Central memory CD8-positive, alpha-beta T cell (primary cell): ENCODE measurements around the gene CDH23.

ENCODE experiments used
- ATAC-seq: fragments of 150-1000 bp; cut with Tn5 transposase; replicated peaks from 2 replicates; pipeline ENCODE4 v1.10.0; 2022; ENCODE audit warnings: mild to moderate bottlenecking, moderate FRiP score, moderate number of reproducible peaks; ENCODE audit not compliant: poor library complexity, severe bottlenecking; ENCODE audit errors: extremely low read depth
- DNase-seq, 2 donors: peaks; one replicate each; pipeline ENCODE4 v3.0.0; 2021; ENCODE audit warnings: low spot score in 2 of 2
- H3K27ac Mint-ChIP-seq: one replicate; pipeline ENCODE4 v1.8.0; 2022; ENCODE audit warnings: low read depth, mild to moderate bottlenecking, moderate library complexity, mixed read lengths
- H3K27me3 Mint-ChIP-seq: one replicate; pipeline ENCODE4 v1.8.0; 2022; ENCODE audit warnings: mixed read lengths
- H3K36me3 Mint-ChIP-seq: one replicate; pipeline ENCODE4 v1.8.0; 2022; ENCODE audit warnings: mild to moderate bottlenecking, moderate library complexity, mixed read lengths; ENCODE audit not compliant: insufficient read depth
- H3K4me1 Mint-ChIP-seq: one replicate; pipeline ENCODE4 v1.8.0; 2022; ENCODE audit warnings: mixed read lengths
- H3K4me3 Mint-ChIP-seq: one replicate; pipeline ENCODE4 v1.8.0; 2022; ENCODE audit warnings: mild to moderate bottlenecking, moderate library complexity, mixed read lengths
- H3K9me3 Mint-ChIP-seq: one replicate; pipeline ENCODE4 v1.8.0; 2022; ENCODE audit warnings: mixed read lengths

CDH23 gene

DNA sequence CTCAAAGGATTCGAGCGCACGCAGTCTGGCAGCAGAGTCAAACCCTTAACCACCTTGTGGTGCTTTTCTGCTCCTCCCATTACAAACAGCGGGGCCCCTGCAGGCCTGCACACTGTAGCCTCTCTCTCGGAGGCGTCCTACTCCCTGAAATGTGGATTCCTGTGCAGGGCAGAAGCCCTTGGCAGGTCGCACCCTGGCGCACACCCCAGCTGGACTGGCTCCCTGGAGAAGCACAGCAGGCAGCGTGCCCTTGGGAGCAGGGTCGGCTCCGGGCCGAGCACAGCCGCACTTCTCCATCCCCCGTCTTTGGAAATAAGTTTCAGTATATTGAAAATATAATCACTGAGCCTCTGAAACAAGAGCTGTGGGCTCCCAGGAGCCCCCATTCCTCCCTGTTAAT lies 178.7 kb downstream of the CDH23 start:
- DNase-seq (no peak), ATAC-seq (no peak)
- no peaks in the 10 kb centered on the region for H3K9me3 Mint-ChIP-seq
- peaks cover 2% of the 10 kb centered on the region for H3K36me3 Mint-ChIP-seq
- H3K4me3 Mint-ChIP-seq: no peak overlapping the region
- H3K27ac Mint-ChIP-seq: no peak overlapping the region
- peaks cover 23% of the 10 kb centered on the region for H3K27me3 Mint-ChIP-seq
- H3K4me1 Mint-ChIP-seq: no peaks in the 10 kb centered on the region

DNA sequence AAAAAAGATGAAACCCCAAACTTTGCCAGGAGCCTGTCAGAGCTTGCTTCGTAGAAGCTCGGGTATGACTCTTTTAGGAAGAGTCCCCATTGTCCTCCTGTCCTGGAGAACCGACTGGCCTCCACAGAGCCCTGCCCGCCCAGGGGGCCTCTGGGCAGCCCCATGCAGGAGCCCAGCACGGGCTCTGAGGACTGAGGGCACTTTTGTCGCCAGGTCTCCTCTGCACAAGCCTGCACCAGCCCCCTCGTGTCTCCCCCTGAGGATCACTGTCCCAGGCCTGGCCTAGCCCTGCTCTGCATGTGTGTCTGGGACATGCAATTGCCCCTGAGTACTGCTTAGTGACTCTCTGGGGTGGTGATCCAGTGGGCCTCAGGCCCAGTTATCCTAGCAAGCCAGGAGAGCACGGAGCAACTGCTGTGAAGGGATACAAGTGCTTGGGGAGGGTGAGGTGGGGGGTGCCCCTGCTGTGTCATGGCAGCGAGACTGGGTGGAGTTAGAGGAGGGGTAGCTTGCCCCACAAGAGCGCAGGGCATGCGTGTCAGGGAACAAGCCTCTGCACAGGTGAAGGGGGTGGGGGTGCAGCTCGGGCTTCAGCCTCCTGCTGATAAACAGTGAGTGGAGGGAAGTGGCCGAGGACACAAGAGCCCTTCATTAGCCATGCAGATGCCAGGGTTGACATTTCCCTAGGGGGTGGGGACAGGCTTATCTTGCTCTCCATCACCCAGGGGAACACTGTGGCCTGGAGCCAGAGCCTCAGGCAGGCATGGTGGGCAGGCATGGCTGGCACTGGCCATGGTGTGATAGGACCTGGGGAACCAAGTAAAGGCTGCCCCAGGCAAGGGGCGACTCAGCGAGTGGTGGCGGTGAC lies 179.4 kb downstream of the CDH23 start:
- no peak for DNase-seq
- no peaks in the 10 kb centered on the region for H3K4me1 Mint-ChIP-seq
- H3K27me3 Mint-ChIP-seq: peaks cover 23% of the 10 kb centered on the region
- no peak overlapping the region for H3K4me3 Mint-ChIP-seq
- no peak for ATAC-seq
- no peaks in the 10 kb centered on the region for H3K9me3 Mint-ChIP-seq
- H3K36me3 Mint-ChIP-seq: peaks cover 2% of the 10 kb centered on the region
- H3K27ac Mint-ChIP-seq: no peak overlapping the region

DNA sequence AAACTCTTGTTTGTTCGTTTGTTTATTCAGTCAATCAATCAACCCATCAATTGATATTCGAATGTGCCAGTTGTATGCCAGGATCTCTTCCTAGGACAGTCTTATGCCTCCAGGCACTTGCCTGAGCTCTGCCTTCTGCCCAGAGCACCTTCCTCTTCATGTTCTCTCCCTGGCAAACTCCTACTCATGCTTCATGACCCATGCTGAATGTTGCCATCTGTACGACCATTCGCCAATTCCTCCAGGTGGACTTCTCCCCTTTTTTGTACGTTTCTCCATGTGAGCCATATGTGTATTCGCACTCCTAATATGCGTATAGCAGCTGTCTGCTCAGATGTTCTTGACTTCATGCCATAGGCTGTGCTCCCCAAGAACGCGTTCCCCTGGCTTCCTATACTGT lies 180.1 kb downstream of the CDH23 start:
- Mint-ChIP-seq H3K4me3 (no peak overlapping the region), H3K27me3 (peaks cover 23% of the 10 kb centered on the region), H3K4me1 (no peaks in the 10 kb centered on the region), H3K27ac (no peak overlapping the region), H3K9me3 (no peaks in the 10 kb centered on the region), H3K36me3 (peaks cover 2% of the 10 kb centered on the region)
- DNase-seq (no peak), ATAC-seq (no peak)

DNA sequence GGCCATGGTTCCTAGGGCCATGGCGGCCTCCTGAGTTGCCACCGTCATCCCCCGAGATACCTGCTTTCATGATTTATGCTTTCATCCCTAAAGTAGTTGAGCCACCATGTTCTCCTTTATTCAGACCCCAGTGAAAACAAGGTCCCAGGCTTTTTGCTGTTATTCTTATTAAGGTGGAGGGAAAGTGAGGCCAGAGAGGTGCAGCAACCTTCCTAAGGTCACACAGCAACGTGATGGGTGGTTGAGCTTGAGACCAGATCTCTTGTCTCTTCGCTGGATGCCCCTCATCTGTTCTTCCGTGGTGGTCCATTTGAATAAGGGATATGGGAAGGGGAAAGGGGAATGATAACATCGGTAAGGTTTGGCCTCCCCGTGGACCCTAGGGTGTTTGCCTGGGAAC lies 180.6 kb downstream of the CDH23 start:
- no peak for DNase-seq
- no peak overlapping the region for H3K27ac Mint-ChIP-seq

DNA sequence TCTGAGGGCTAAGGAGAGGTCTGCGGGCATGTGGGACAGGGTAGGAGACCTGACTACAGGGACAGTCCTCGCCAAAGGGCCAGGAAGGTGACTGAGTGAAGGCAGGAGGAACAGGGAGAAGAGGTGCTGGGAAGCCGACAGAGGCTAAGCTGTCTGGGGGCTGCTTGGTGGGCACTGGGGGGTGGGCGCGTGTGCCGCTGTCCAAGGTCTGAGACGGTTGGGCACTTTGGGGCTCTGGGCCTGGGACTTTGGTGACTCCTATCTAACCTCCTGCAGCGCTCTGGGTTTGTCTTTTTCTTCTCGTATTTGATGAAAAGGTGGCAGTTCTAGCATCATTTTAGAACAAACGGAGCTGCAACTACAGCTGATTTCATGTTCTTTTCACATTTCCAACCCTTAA lies 181.3 kb downstream of the CDH23 start:
- ATAC-seq (no peak), DNase-seq (no peak)
- no peak overlapping the region for H3K27ac Mint-ChIP-seq
- H3K36me3 Mint-ChIP-seq: peaks cover 2% of the 10 kb centered on the region
- H3K27me3 Mint-ChIP-seq: peaks cover 34% of the 10 kb centered on the region
- no peaks in the 10 kb centered on the region for H3K9me3 Mint-ChIP-seq
- no peaks in the 10 kb centered on the region for H3K4me1 Mint-ChIP-seq
- no peak overlapping the region for H3K4me3 Mint-ChIP-seq

More for the DNA sequence above, 180.6 kb downstream of the CDH23 start:
- Mint-ChIP-seq H3K36me3 (peaks cover 2% of the 10 kb centered on the region), H3K27me3 (peaks cover 27% of the 10 kb centered on the region), H3K9me3 (no peaks in the 10 kb centered on the region), H3K4me1 (no peaks in the 10 kb centered on the region), H3K4me3 (no peak overlapping the region)
- ATAC-seq: no peak

DNA sequence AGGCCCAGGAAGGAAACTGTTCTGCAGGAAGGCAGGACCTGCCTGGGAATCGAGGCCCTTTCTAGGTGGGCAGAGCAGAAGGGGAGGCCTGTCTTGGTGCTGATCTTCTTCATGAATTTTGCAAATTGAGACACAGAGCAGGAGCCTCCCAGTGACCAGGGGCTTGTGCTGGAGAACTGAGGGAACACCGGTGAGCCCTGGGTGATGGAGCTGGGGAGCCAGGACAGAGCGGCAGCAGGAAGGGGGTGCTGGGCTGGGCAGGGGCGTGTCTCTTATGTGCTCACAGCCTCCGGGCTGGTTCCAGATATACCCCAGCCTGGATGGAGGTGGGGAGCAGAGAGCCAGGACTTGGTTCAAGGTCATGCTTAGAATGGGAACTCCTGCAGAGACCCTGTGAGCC lies 182.9 kb downstream of the CDH23 start:
- no peaks in the 10 kb centered on the region for H3K4me1 Mint-ChIP-seq
- ATAC-seq (no peak), DNase-seq (no peak)
- no peak overlapping the region for H3K4me3 Mint-ChIP-seq
- H3K36me3 Mint-ChIP-seq: peaks cover 2% of the 10 kb centered on the region
- no peak overlapping the region for H3K27ac Mint-ChIP-seq
- H3K9me3 Mint-ChIP-seq: no peaks in the 10 kb centered on the region
- H3K27me3 Mint-ChIP-seq: peaks cover 37% of the 10 kb centered on the region

DNA sequence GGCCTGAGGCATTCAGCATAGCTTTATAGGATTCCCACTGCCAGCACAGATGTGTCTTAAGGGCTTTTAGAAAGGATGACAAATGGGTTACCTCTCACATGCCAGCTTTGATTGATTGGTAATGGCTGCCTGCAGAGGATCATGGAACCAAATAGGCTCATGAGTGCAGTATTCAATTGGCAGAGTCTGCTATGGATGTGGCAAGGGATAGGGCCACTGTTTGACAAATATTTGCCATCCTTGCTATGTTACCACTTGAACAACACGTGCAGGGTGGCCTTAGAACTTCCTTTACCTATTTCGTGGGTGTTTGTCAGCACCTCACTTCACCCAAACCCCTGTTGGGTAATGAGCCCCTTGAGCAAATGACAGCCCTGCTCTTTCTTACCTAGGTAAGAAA lies 183.7 kb downstream of the CDH23 start:
- Mint-ChIP-seq H3K27me3 (peaks cover 37% of the 10 kb centered on the region), H3K27ac (no peak overlapping the region), H3K4me3 (no peak overlapping the region), H3K4me1 (no peaks in the 10 kb centered on the region), H3K36me3 (peaks cover 2% of the 10 kb centered on the region), H3K9me3 (no peaks in the 10 kb centered on the region)
- no peak for ATAC-seq
- DNase-seq: no peak

DNA sequence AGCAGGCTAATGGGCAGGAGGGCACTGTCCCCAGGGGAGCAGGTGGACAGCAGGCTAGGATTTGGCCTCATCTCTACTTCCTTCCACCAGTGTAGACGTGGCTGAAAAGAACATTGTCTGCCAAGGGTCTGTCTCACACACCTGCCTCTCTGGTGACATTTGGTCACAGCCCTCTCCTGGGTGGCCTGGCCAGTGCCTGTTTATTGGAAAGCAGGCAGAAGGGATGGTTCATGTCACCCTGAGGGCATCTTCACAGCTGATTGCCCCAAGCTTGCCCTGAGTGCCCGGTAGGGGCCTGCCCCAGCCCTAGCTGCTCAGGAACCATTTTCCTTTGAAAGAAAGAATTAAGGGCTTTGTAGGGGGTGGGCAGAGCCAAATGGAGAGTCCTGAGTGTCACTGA lies 184.2 kb downstream of the CDH23 start:
- ATAC-seq: no peak
- peaks cover 34% of the 10 kb centered on the region for H3K27me3 Mint-ChIP-seq
- no peaks in the 10 kb centered on the region for H3K9me3 Mint-ChIP-seq
- H3K4me1 Mint-ChIP-seq: no peaks in the 10 kb centered on the region
- peaks cover 2% of the 10 kb centered on the region for H3K36me3 Mint-ChIP-seq
- no peak for DNase-seq
- H3K27ac Mint-ChIP-seq: no peak overlapping the region
- H3K4me3 Mint-ChIP-seq: no peak overlapping the region

DNA sequence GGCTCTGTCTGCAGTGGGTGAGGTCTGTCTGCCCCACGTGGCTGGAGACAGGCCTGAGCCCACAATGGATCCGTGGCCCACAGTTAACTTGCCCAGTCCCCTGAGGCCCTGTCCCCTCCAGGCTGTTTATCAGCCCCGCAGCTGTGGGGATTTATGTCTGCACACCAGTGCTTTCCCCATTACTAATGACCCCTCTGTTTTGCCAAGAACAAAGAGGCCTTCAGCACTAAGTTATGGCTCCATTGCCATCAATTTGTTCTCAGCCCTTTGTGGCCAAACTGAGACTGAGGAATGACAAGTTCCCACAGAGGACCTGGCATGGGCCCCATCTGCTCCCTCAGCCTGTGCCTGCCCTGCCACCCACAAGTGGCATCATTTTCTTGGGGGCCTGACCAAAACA lies 184.7 kb downstream of the CDH23 start:
- Mint-ChIP-seq H3K4me3 (no peak overlapping the region), H3K27ac (no peak overlapping the region), H3K9me3 (no peaks in the 10 kb centered on the region), H3K27me3 (peaks cover 30% of the 10 kb centered on the region), H3K4me1 (no peaks in the 10 kb centered on the region), H3K36me3 (peaks cover 2% of the 10 kb centered on the region)
- ATAC-seq (no peak), DNase-seq (no peak)

DNA sequence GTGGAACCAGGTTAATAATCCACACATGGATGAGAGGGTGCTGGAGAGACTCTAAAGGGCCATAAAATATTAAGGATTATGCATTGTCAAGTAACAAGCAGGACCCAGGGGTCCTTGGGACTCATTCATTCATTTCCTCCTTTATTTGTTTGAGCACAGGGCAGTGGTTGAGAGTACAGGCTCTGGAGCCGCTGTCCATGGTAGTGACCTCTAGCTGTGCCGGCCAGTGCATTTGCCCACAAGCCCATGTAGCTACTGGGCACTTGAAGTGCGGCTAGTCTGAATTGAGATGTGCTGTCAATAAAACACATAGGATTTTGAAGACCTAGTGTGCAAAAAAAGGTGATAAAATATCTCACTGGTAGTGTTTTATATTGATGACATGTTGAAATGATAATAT lies 185.3 kb downstream of the CDH23 start:
- no peak overlapping the region for H3K4me3 Mint-ChIP-seq
- H3K27ac Mint-ChIP-seq: no peak overlapping the region
- H3K27me3 Mint-ChIP-seq: peaks cover 30% of the 10 kb centered on the region

DNA sequence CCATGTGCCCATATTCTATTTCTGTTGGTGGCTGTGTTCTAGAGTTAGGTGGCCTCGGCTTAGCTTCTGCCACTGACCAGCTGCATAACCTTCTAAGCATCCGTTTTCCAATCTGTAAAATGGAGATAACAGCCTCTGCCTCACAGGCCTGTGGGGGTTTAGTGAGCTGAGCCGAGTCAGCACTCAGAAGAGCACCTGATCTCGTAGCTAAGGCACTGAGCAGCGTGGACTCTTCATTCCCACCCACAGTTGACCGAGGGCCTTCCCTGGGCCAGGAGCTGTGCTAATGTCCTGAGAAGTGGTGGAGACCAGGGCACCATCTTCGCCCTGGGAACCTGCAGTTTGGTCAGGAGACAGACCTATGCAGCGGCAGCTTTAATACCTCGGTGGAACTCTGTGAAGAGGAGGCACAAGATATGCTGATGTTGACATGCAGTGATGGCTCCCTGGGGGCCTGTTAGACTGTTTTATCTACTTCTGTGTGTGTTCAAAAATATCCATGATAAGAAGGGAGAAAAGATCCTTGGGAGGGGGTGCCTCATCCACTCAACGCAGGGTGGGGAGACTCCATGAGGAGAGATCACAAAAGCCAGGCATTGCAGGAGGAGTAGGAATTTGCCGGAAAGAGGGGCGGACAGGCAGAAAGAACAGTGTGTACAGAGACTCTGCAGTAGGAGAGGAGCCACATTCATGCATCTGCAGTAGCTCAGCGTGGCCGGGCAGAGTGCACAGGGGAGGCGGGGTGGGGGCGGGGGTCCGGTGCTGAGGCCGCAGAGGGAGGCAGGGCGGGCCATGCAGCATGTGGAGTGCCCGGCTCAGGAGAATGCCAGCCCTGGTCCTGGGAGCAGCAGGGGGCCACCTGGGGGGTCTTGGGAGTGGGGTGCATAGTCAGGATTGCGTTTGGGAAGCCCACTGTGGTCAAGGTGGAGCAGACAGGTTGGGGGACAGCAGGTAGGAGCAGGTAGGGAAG lies 186.1 kb downstream of the CDH23 start:
- no peak for DNase-seq
- no peaks in the 10 kb centered on the region for H3K36me3 Mint-ChIP-seq

More for the DNA sequence above, 185.3 kb downstream of the CDH23 start:
- H3K36me3 Mint-ChIP-seq: peaks cover under 1% of the 10 kb centered on the region
- ATAC-seq (no peak), DNase-seq (no peak)
- H3K4me1 Mint-ChIP-seq: no peaks in the 10 kb centered on the region
- no peaks in the 10 kb centered on the region for H3K9me3 Mint-ChIP-seq

DNA sequence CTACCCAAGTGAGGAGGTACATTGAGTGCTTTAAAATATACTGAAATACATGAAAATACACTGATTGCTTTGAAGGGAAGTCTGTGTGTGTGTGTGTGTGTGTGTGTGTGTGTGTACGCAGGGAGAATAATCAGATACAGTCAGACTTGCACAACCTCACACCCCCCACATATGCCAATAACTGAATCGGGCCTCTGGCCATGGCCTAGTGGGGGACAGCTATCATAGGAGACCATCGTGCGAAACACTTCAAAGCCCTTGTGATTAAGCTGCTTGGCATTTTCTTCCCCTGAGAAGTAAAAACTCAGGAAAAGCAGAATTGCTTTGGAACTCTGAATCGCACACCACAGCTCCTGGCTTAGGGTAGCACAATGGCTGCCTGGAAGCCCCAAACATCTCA lies 187.7 kb downstream of the CDH23 start:
- peaks cover 34% of the 10 kb centered on the region for H3K27me3 Mint-ChIP-seq
- ATAC-seq (no peak), DNase-seq (no peak)
- H3K27ac Mint-ChIP-seq: no peak overlapping the region
- H3K4me3 Mint-ChIP-seq: no peak overlapping the region
- no peaks in the 10 kb centered on the region for H3K9me3 Mint-ChIP-seq
- no peaks in the 10 kb centered on the region for H3K4me1 Mint-ChIP-seq
- no peaks in the 10 kb centered on the region for H3K36me3 Mint-ChIP-seq

More for the DNA sequence above, 186.1 kb downstream of the CDH23 start:
- Mint-ChIP-seq H3K4me1 (no peaks in the 10 kb centered on the region), H3K9me3 (no peaks in the 10 kb centered on the region), H3K4me3 (no peak overlapping the region), H3K27me3 (peaks cover 24% of the 10 kb centered on the region), H3K27ac (no peak overlapping the region)
- no peak for ATAC-seq
